Measurements from ENCODE around the gene LARGE1.
"Not testable (repeated sequence)": the region's sequence is repeated elsewhere in the genome, so short reads cannot be mapped to it uniquely, and the experiment has no call there.

The LARGE1 gene

DNA sequence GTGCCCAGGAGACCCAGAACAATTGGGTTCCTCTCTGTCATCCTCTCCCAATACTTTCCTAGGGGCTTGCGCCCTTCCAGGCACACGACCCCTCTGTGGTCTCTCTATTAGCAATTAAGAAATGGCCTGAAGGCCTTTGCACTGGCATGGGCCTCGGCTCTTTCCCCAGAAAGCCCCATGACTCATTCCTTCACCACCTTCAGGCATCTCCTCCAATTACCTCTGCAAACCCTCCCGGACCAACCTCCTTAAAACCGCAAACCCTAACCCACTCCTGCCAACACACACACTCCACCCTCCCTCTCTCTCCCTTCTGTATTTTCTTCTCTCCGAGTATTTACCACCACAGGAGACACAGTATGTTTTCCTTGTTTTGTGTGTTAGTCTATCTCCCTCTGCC, 36.7 kb downstream of the LARGE1 start:
- DNase-seq = no peak

DNA sequence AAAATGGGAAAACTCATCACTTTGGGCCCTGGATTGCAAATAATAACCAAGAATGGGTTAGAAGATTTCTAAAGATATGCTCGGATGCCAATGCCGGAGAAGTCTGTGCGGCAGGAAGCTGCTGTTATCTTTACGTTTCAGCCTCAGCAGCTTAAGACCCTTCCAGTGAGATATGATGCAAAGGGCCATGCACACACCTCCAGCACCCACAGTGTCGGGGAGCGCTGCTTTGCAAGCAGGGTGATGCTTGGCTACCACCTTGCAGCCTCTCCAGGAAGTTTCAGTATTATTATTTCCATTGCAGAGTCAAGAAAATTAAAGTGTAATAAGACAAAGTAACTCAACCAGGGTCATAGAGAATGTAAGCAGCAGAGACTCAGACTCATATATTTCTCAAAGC, 37.3 kb downstream of the LARGE1 start:
- no peak for DNase-seq

DNA sequence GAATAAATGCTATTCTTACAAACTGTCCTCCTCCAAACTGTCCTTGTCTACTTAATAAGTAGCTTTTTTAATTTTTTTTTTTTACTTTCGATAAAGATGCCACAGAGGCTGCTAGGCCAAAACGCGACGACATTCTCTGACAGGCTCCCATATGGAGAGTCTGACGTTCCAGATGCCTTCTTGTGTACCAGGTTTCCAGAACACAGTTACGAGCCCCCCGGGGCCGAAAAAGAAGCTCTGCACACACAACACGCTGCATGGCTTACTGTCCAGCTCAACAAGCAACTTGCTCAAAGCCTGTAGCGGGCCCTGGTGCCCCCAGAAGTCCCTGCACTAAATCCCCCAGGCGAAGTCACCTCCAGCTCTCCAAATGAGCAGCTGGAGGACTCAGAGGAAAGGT, 39.3 kb downstream of the LARGE1 start:
- no peak for DNase-seq

DNA sequence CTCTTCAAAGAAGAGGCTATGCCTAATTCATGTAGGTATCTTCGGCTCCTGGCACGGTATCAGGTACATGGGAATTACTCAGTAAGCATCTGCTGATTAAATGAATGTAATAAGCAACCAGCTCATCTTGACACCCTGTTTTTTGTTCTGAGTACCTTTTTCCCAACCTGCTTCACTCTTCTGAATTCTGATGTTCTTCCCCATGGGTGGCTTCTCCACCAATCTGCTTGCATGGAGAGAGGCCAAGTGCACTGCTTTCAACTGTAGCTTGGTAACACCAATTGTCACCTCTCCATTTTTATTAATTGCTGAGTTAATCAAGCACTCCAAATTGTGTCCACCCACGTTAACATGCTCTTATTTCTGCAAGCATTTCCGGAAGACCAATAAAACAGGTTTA, 40.5 kb downstream of the LARGE1 start:
- no peak for DNase-seq

DNA sequence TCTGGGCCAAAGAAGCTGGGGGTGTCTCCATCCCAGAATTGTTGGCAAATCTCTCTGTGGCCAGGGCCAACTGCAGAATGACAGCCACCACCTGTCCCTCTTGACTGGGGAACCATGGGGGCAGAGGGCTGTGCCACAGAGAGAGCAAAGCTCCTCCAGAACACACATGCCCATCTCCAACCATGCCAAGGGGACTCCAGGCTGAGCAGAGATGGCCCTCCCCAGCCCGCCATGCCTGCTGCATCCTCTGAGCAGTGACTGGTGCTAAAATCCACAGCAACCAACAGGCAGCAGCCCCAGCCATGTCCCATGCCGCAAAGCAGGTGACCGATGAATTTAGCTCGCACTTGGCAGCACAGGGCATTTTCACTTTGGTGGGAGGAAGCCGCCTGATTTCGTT, 45.0 kb downstream of the LARGE1 start:
- DNase-seq = no peak

DNA sequence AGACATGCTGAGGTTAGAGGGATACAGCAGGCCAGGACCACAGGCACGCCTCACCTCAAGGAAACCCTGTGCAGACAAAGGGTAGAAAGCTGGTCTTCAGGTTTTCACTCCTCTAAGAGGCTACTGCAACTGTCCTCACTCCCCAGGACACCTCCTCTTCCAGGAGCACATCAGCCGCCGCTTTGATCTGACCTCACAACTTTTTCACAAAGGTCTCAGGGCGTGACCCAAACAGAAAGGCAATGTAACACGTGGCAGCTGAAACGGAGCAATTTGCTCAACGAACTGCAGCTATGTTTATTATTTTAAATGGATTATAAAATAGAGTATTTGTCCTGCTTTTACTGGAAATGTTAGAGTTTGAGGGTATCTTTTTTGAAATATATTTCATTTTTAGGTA, 46.1 kb downstream of the LARGE1 start:
- DNase-seq = no peak

DNA sequence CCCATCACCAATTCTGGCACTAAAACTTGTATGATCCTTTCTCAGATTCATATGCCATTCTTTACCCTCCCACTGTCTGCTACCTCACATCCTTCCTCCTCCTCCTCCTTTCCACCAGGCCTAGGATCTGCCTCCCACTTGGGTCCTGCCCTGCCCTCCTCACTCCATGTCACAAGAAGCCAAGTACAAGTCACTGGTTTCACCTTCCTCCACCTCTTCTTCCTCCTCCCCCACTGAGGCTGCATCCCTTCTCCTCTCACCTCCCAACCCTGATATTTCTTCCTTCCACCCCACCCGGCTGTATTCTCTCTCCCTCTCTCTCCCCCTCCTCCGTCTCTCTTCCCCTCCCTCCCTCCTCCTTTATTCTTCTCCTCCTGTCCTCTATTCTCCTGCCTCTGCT, 46.6 kb downstream of the LARGE1 start:
- DNase-seq = no peak

DNA sequence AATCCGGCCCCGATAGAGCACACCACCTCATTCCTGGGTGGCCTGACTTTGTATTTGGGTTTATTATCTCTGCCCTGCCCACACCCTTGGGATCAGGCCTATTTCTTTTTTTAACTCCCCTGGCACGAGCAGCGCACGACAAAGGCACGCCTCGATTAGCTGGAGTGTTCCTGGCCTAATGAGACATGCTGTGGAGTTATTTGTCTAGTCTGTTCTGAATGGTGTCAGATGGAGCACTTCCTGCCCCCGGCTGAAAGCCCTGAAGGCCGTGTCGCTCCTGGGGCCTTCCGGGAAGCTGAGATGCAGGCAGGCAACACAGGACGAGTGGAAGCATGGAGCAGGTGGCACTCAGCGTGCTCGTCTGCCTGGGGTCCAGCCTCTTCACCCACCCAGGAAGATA, 47.1 kb downstream of the LARGE1 start:
- DNase-seq = no peak

DNA sequence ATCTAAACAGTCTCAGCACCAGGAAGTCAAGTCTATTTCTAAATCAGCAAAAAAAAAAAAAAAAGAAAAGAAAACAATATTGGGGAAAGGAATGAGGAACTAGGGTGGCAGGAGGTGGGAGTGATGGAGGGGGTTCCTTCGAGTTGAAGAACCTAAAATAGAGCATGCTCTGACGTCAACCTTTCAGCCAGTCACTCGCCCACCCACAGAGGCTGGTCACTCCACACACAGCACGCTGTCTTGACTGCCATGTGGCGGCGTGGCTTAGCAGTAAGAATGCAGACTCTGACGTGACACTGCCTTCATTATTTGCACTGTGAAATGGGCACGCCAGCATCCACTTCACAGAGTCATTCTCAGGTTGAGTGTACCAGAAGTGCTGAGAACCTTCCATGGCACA, 48.3 kb downstream of the LARGE1 start:
- no peak for DNase-seq

DNA sequence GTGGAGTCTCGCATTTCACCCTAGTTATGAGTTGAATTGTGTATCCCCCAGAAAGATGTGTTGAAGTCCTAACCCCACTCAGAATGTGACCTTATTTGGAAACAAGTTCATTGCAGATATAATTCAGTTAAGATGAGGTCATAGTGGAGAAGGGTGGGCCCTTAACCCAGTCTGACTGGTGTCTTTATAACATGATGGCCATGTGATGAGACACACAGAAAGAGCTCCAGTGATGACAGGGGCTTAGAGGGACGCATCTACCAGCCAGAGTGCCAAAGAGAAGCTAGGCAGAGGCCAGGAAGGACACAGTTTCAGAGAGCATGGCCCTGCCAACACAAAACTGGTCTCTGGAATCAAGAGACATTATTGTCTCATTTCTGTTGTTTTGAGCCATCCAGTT, 50.3 kb downstream of the LARGE1 start:
- DNase-seq = no peak

DNA sequence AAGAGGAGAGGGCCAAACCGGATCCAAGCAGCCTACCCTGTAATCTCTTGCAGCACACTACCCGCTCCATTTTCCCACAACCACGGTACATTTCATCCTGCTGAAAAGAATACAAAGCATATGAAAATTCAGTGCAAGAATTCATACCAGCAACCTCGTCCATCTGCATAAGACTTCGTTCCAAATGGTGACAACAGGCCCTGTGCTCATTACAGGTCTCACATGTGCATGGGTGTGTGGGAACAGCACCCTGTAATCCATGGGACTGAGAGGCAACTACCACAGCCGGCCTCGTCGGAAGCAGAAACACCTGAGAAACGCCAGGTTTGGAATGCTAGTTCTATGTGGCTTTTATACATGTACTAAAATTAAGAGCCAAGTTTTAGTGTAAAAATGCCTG, 52.3 kb downstream of the LARGE1 start:
- DNase-seq = no peak

DNA sequence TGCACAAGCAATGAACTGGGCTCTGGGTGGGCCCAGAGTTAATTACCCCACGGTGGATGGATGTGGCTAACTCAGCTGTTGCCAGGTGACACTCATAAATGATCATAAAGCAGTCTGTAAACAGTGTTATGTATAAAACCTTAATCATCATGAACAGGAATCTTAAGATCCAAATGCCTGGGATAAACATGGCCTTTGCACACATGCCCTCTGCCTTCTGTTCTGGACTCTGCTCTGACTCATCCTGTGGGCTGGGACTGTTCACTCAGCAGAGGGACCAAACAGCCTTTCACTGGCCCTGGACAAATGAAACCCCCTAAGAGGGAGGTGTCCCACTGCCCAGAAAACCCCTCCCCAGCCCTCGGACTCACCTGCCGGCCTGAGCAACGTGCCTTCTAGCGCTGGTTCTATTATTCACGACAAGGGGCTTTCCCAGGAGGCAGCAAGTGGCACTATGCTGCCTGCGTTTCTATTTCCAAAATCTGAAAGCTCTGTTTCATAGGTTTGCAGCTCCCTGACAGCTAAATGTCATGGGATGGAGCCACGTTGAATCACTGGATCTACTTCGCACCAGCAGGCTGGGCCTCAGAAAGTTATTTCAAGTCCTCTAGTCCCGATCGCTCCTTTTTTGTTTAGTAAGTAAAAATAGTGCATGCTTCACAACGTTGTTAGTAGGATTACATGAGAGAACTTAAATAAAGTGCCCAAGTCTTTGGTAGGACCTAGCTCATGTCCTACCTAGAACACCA, 53.0 kb downstream of the LARGE1 start:
- DNase-seq = no peak

DNA sequence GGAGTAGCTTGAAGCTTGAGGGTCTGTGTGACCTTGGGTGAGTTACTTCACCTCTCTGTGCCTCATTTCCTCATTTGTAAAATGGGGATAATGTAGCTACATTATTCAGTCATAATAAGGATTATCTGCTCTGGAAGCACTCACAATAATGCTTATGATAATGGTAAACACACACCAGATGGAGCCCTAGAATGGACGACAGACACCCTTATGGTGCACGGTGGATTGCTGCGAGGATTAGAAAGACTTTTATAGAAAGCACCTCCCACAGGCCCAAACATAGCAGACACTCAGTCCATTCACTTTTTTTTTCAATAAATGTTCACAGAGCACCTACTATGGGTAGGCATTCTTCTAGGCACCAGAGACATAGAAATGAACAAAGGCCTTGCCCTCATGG, 53.8 kb downstream of the LARGE1 start:
- DNase-seq = no peak

DNA sequence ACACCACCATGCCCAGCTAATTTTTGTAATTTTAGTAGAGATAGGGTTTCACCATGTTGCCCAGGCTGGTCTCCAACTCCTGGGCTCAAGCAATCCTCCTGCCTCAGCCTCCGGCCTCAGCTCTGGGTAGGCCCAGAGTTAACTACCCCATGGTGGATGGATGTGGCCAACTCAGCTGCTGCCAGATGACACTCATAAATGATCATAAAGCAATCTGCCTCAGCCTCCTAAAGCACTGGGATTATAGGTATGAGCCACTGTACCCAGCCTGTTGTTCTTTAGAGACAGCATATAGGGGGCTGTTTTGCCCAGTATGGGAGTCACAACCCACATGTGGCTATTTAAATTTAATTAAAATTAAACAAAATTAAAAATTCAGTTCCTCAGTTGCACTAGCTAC, 54.3 kb downstream of the LARGE1 start:
- DNase-seq = no peak

DNA sequence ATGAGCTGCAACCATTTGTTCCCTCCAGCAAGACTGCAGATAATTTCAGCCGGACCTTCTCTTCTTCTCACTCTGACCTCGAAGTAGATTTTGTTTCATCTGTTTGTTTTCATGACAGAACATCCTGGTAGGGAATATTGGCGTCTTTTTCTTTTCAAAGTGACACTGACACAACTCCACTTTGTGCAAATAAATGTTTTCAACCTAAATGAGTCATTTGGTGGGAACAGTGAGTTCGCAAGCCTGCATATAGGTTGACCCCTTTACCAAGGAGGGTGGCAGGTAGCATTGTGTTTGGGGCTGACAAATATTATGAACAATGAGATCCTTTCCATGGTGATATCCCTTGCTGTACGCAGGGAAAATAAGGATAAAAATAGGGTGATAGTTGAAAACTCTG, 55.0 kb downstream of the LARGE1 start:
- DNase-seq = no peak

DNA sequence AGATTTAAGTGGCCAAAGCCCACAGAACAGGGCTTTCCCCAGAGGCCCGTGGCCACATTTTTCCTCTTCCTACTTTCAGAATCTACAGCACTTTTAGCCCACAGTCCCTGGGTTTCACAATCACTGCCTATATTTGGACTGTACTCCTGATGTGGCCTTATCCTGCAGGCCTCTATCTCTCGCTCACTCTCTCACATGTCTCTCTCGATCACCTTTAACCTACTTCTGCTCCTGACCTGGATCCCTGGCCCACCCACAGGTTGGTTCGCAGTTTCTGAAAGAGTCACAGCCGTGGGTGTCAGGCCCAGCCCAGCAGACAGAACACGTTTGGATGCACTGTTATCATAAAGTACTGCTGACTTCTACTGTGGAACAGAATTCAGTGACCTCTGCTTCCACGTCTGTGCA, 55.5 kb downstream of the LARGE1 start:
- no peak for DNase-seq

DNA sequence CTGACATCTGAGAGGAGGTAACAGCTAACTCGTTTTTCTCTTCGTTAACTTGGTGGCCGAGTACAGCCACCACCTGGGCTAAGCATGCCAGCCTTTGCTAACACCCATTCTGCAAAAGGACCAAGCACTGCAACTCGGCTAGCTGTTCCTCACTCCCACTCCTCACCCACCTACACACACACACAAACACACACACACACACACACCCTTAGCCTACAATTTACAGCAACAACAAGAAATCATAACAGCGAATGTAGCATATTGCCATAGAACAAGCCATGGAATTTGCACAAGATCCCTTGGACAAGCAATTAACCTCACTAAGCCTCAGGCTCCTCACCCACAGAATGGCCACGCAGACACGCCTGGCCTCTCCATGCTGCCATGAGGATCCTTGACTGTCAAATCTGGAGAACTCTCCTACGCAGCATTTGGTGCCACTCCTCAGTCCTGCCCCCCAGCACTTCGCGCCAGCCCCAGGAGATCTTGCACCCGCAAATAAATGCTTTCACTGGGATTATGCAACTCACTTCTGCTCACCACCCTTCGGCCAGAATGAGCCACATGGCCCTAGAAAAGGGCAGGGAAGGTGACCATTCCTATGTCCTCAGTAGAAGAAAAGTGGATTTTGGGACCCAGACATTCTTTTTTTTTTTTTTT, 58.9 kb downstream of the LARGE1 start:
- DNase-seq = no peak

DNA sequence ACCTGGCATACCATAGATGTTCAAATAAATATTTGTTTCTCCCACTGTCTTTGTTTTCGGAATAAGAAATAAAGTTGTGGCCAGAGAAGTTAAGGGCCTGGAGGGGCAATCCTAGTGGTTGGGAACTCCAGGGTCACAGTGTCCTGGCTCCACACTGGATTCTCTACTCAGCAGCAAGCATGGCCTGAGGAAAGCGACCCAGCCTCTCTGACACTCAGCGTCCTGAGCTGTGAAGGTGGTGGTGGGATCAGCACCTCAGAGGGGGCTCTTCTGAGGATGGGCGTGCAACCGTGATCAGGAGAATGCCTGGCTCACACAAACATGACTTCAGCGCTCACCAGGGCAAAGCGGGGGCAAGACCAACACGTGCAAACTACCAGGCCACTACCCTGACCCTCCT, 59.9 kb downstream of the LARGE1 start:
- DNase-seq = no peak

DNA sequence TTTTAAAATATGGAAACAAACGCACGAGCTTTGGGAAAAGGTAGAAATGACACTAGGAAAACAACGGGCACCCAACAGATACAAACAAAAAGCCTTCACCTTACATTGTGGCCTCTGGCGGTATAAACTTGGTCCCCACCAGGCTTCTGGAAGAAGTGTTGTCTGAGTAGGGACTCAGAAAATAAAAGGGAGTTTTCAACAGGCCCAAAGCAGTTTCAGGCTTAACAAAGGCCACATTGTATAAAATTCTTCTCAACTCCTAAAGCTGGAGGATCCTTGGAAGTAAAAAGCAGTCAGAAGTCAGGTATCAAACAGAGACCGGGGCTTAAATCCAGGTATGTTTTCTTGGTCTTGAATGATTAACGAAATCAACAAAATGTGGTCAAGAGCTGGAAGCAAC, 61.0 kb downstream of the LARGE1 start:
- no peak for DNase-seq

DNA sequence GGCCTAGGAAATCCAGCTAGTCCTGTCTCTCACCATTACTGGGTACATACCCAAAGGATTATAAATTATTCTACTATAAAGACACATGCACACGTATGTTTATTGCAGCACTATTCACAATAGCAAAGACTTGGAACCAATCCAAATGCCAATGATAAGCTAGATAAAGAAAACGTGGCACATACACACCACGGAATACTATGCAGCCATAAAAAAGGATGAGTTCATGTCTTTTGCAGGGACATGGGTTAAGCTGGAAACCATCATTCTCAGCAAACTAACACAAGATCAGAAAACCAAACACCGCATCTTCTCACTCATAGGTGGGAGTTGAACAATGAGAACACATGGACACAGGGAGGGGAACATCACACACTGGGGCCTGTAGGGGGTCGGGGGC, 61.6 kb downstream of the LARGE1 start:
- not testable (repeated sequence) for DNase-seq

DNA sequence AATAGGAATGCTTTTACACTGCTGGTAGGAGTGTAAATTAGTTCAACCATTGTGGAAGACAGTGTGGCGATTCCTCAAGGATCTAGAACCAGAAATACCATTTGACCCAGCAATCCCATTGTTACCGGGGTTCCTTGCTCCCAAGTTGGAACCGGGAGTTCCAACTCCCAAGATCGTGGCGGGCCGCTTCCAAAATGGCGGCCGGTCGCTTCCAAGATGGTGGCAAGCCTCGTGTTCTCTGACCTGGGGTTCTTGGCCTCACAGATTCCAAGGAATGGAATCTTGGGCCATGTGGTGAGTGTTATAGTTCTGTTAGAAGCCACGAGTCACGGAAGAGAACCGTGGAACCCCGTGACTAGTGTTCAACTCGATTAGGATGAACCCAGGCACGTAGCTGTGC, 62.5 kb downstream of the LARGE1 start:
- not testable (repeated sequence) for DNase-seq

DNA sequence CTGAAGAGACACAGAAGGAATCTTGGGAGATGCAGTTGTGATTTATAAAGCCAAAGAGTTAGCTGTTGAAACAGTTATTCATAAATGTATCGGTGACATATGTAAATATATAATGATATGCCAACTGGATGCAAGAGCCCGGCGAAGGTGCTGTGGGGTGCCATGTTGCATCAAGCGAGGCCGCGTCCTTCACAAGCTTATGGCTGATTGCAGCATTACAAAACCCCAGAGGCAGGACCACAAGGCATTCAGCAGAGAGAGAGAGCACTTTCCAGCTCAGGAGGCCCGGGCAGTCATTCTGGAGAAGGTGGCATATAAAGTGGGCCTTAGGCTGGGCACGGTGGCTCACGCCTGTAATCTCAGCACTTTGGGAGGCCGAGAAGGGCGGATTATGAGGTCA, 65.6 kb downstream of the LARGE1 start:
- no peak for DNase-seq

DNA sequence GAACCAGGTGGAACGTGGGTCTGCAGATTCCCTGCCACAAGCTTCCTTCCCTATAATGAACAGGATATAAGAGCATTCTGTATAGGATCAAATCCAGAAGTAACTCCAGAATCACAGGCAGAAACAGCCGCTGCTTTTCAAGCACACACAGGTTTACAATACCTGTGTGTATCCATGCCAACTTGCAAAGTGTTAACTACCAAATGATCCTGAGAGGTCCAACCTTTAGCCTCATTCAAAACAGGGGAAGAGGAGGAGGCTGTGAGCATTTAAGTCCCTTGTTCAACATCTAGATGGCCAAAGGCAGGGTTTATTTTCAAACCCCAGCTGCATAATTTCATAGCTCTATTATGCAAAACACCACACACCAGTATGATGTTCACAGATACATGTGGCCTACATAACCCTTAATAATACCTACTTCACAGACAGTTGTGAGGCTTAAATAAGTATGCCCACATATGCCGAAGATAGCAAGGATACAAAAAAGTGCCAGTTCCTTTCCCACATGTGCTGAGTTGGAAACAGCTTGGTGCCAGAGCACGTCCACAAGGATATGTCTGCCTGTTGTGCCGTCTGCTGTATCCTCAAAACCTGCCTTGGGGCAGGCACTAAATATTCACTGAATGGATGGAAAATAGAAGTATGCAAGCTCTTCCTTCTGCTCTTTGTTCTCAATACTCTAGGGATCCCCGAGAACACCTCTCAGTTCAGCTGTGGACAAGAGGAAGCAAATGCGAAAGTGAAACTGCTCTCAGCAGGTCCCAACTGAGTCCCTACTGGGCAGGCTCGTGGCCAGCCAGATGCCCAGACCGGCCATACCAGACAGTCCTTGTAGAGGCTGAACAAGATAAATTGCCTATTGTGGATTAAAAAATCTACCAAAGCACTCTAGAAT, 66.8 kb downstream of the LARGE1 start:
- DNase-seq = no peak

DNA sequence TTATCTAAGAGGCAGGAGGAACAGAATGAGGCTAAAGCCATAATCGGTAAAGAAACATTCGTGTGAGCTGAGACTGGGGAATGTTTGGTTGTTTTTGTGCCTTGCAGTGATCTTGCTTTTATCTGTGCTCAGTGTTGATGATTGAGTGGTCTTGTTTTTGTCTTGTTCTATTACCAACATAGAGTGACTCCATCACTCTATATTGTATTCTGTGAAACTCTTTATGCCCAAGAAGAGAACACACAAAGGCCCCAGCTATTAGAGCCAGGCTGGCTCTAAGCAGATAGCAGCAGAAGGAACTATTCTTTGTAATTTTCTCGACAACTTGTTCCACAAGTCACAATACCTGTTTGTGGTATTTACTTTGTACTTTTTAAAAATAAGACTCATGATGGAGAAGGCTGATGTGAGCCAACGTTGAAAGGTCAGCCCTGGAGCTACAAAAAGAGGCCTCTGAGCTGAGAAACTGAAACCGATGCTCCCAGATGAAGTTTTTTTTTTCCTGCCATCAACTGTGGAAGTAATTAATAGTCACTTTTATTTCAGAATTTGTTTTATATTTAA, 68.4 kb downstream of the LARGE1 start:
- DNase-seq = no peak

Measured in NCI-H2081 treated with DMSO at 0.1 percent for 48 hours (cell line).